Fibroblast of skin of abdomen (primary cell): ENCODE data around the gene CNTNAP3B.
"Not testable (repeated sequence)": the region's sequence is repeated elsewhere in the genome, so short reads cannot be mapped to it uniquely, and the experiment has no call there.

Experiments used
- DNase-seq: peaks from one replicate; pipeline ENCODE4 v3.0.0-alpha.2; 2013

The CNTNAP3B gene

DNA sequence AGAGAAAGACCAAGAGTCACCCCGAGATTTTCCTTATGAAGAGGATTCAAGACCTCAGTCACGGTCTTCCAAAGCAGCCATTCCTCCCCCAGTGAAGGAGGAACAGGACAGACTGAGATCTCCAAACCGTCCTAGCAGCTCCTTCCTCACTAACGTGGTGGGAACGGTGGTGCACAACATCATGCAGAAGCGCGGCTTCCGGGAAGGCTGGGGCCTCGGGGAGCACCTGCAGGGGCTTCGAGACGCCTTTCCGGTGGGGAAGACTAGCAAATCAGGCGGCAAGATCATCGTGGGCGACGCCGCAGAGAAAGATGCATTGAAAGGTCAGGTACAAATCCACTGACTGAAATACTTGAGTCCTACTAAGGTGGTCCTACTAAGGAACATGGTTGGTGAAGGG, 154.3 kb downstream of the CNTNAP3B start:
- not testable (repeated sequence) for DNase-seq

DNA sequence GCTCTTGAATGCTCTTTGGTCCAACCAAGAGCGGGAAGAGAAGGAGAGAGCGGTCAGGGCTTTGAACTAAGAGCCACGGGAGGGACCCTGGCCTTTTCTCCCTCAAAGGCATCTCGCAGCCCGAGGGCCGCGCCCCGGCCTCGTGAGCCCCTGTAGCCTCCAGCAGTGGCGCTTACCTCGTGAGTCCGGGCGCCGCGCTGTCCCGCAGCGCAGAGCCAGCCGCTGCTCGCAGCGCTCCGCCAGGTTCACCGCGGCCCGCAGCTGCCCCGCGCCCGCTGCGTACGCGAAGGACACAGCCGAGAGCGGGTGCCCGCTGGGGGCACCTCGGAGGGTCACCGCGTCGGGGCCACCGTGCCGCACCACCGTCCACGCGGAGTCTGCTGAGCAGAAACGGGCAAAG, 176.2 kb downstream of the CNTNAP3B start:
- DNase-seq = not testable (repeated sequence)

DNA sequence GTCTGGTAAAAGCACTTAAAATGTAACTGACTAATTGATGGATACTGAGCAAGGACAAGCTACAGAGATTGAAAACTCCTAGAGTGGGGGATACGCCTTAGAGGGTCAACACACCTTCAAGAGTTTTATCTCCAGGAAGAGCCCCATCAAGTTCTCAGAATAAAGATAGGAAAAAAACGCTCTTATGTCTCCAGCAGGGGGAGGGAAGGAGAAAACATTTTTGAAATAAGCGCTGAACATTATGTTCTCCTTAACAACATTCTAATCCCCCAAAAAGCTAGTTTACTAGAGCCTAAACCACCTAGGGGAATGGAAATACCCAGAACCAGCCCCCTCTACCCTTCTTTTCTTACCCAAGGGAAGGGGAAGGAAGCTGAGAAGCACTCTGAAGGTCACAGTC, 187.5 kb downstream of the CNTNAP3B start:
- DNase-seq = not testable (repeated sequence)

DNA sequence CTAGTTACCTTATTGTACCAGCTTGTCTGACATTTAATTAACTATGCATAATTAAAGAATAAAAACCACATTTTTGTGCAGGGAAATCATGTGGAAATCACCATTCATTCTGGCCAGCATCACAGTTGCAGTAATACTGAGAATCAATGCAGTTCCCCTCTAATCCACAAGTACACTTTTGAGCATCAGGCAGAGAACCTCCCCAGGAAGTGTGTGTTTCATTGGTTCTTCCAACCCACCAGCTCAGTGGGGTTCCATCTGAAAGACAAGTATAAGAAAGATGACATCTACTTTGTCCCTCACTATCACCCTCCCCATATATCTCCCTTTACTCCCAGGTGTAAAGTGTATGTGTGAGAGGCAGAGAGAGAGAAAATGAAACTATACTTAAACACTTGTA, 191.1 kb downstream of the CNTNAP3B start:
- not testable (repeated sequence) for DNase-seq

DNA sequence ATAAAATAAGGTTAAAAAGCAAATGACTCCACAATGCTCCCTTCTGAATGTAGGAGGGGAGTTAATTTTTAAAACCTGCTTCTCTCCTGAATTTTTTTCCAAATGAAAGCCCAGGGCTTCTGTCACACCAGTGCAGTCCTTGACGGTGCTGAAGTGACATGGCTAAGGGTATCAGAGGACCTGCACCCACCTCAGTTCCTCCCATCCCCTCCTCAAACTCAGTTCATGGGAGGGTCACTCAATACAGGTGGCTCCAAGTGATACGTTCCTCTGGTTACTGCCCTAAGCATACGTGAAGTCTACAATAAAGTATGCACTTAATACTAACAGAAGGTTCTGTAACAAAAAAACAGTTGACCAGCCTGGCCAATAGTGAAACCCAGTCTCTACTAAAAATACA, 193.5 kb downstream of the CNTNAP3B start:
- DNase-seq = not testable (repeated sequence)

DNA sequence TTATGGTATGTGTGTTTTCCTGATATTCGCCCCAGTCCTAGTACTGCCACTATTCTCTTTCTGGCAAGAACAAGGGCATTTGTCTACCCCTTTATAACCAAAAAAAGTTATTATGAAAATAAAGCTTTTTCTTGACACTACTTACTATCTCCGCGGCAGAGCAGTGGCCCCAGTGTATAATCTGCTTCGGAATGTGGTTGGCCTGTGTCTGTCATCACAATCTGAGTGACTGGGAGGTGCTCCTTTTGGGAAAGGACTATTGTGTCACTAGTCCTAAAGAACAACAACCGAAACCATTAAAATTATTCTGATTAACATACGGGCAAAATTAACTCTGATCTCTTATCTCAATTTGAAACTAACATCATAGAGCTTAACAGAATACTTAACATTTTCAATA, 200.1 kb downstream of the CNTNAP3B start:
- not testable (repeated sequence) for DNase-seq

DNA sequence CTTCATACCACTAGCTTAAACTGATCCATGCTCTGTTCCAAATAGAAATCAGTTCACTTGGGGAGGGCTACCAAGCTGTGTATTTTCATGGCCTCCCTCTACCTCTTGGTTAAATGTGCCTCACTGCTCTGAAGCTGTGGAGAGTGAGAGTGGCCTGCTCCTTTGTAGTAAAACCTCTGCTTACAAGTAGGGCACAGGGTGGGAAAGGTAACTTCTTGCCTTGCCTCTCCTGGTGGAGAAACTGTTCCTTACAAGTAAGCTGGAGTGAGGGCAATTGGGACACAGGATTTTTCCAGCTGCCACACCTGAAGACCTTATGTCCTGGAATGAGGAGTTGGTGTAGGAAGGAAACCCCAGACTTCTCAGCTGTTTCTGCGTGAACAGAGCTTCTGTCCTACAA, 211.9 kb downstream of the CNTNAP3B start:
- DNase-seq = not testable (repeated sequence)

DNA sequence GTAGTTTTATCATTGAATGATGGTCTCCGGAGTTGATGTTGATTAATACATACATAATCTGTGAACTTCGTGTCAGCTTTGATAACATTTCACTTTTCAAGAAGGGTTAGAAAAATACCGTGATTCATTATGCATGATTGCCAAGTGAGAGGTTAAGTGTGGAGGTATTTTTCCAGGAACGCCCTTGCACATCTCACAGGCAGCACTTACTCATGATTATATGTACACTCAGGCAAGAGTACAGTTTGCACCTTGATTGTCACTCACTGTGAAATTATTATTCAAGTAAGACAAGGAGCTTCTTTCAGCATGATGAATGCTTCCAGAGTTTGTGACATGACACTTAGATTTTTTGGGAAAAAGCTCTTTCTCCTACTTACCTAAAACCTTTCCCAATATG, 223.7 kb downstream of the CNTNAP3B start:
- DNase-seq = not testable (repeated sequence)

DNA sequence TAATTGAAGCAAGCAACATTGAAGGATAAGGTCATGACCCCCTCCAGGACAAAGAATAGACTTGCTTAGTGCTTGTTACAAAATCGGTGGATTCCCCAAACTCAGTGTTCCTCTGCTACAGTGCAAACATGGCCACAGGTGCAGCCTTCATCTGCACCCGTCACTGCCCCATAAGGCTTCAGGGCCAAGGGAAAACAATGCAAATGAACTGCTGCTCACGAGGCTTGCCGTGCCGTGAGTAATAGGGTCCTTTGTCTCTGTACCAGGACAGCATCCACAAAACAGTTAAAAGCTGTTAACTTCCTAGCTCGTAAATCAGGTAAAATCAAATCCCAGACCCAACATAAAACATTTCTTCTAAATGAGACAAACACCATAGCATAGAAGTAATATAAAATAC, 226.5 kb downstream of the CNTNAP3B start:
- DNase-seq = not testable (repeated sequence)

DNA sequence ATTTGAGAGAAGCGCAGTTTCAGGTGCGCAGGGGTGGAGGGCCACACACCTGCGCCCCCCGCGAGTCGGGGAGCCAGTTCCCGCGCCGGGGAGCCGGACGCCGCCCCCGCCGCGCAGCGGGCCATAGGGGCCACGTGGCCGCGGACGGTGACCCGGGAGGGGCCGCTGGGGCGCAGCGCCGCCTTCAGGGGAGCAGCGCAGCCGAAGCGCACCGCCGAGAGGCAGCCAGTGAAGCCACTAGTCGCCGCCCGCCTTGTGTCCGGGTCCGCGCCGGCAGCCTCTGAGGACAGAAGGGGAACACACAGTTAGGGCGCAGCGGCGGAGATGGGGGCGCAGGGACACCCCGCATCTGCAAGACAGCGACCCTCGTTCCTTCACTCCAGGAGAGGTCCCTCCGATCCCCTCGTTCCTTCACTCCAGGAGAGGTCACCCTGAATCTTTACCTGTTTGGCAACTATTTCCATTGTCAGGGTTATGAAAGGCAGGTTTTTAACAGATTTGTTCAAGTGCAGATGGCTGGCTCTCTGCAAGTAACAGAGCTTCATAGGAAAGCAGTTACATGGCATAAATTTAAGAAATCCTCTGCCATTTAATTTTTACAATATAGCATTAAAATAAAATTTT, 230.4 kb downstream of the CNTNAP3B start:
- not testable (repeated sequence) for DNase-seq

DNA sequence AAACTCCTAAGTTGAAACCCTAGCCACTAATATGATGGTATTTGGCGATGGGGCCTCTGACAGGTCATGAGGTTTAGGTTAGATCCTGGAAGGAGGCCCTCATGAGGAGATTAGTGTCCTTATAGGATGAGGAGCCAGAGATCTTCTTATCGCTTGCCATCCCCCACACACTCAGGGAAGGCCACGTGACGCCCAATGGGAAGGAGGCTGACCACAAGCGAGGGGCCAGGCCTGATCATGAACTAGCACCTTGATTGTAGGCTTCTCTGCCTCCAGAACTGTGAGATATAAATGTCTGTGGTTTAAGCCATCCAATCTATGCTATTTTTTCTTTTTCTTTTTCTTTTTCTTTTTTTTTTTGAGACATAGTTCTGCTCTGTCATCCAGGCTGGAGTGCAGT, 254.7 kb downstream of the CNTNAP3B start:
- not testable (repeated sequence) for DNase-seq

DNA sequence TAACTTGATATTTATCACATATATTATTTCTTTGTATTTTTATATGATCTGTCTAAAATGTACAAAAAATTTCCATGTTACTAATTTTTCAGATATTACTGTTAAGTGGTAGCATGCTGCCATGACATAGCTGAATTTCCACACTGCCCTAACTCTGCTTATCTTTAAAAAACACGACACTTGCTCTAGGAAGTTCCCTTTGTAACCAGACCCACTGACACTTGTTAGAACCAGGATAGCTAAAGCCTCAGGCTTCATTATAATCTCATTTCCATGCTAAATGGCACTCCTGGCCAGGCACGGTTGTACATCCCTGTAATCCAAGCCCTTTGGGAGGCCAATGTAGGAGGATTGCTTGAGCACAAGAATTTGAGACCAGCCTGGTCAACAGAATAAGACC, 273.8 kb downstream of the CNTNAP3B start:
- not testable (repeated sequence) for DNase-seq

DNA sequence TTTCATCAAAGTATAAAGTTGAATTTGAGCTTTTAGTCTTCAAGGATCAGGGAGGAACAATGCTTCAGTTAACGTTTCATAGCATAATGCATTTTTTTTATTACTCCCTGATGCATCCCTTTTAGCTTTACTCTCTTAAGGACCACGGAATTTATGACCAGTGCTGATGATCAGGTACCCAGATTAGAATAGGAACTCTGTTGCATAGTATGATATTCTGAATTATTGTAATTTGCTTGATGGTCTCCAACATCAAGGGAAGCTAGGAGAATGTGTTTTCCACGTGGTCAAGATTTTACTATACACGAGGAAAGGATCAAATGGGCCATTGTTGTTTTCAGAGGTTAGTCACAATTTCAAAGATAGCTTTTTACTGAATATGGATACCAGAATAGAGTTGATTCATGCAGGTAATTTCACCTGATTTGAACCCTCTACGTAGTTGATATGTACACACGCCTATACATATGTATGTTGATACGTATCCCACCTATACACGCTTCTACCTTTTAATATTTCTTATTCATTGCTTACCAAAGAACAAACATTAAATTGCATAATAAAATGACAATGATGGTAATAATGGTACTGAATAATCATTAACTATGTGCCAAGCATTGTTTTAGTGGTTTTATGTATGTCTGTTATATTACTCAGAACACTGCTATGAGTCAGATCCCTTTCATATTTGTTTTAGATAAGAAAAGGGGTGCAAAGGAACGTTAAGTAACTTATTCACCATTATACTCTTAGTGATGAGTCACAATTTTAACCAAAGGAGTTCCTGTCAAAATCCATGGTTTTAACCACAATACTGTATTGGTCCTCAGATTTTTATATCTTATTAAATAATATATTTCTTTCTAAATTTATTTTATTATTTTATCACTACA, 277.1 kb downstream of the CNTNAP3B start:
- DNase-seq = not testable (repeated sequence)

DNA sequence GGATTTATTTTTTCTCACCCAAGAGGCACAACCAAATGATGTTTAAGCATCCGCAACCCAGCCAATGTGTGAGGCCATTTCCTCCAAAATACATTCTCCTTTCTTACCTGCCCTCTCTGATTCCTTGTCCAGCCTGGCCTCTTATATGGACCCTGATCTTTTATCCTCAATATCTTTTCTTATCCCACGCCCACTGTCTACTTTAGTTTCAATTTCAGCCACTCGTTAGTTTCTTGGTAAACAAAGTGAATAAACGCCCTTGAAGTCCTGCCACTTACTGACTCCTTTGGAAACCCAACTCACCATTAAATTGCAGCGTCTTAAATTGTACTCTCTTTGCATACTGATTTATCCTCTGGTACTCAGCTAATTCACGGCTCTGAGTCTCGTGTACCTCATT, 281.4 kb downstream of the CNTNAP3B start:
- DNase-seq = not testable (repeated sequence)
